Measurements from ENCODE around the gene MOK. TPM values are rescaled to one million over a fixed set of nuclear protein-coding genes. Genes with fewer than 3 reads are reported as not detected.

Gene MOK
- total and polyA plus RNA-seq, 9 donors = 20.0 to 51.1 (median 23.8) TPM

- H3K9me3 ChIP-seq = no peaks in the 10 kb centered on the region
- H3K36me3 ChIP-seq = no peaks in the 10 kb centered on the region
- peaks cover 9% of the 10 kb centered on the region for H3K4me1 ChIP-seq (ENCODE audit: insufficient read depth)
- no peak overlapping the region for H3K27ac ChIP-seq
- intact Hi-C loops (cut with DNase I) = no loop called here
- TF ChIP-seq EP300 (IDR thresholded peaks at IDR 0.05) (no peak), POLR2A (IDR thresholded peaks at IDR 0.05) (no peak), CTCF (IDR thresholded peaks at IDR 0.05) (no peak)
- no peaks in the 10 kb centered on the region for H3K27me3 ChIP-seq
- no peak overlapping the region for H3K4me3 ChIP-seq
- DNase-seq = no peak
Observed at GRCh38 chr14:102182190-102182589, 122.8 kb downstream of the MOK start.

GRCh38 chr14:102181187-102181586, 123.8 kb downstream of the MOK start:
- peaks cover 8% of the 10 kb centered on the region for H3K4me1 ChIP-seq (ENCODE audit: insufficient read depth)
- intact Hi-C loops (cut with DNase I) = no loop called here
- no peaks in the 10 kb centered on the region for H3K9me3 ChIP-seq
- TF ChIP-seq CTCF (IDR thresholded peaks at IDR 0.05) = no peak
- TF ChIP-seq POLR2A (IDR thresholded peaks at IDR 0.05) = no peak
- TF ChIP-seq EP300 (IDR thresholded peaks at IDR 0.05) = no peak
- no peak overlapping the region for H3K4me3 ChIP-seq
- DNase-seq = no peak
- no peaks in the 10 kb centered on the region for H3K27me3 ChIP-seq
- WGBS, 3 donors = 76 to 90% (median 81%) methylated on average over 1 of the region's 1 CpG
- H3K27ac ChIP-seq = no peak overlapping the region
- no peaks in the 10 kb centered on the region for H3K36me3 ChIP-seq

GRCh38 chr14:102180248-102180998, 124.5 kb downstream of the MOK start:
- no peaks in the 10 kb centered on the region for H3K36me3 ChIP-seq
- no peak for TF ChIP-seq CTCF (IDR thresholded peaks at IDR 0.05)
- no peaks in the 10 kb centered on the region for H3K9me3 ChIP-seq
- peaks cover 8% of the 10 kb centered on the region for H3K4me1 ChIP-seq (ENCODE audit: insufficient read depth)
- WGBS, 3 donors = 69 to 84% (median 82%) methylated on average over 7 of the region's 7 CpGs
- no peaks in the 10 kb centered on the region for H3K27me3 ChIP-seq
- H3K27ac ChIP-seq = no peak overlapping the region
- intact Hi-C loops (cut with DNase I) = no loop called here
- H3K4me3 ChIP-seq = no peak overlapping the region
- DNase-seq = no peak

Other genes with a start within 250 kb of the MOK start
- gene HSP90AA1, start 218.1 kb downstream of the MOK start, total RNA-seq = 100 to 1,000 TPM; 250 to 502 (median 299) TPM
- 100 to 1,000 TPM; 197 to 319 TPM for gene HSP90AA1, start 218.1 kb downstream of the MOK start, polyA plus RNA-seq
- 10 to 100 TPM; 15.5 to 42.2 (median 36.4) TPM for gene WDR20, start 165.3 kb downstream of the MOK start, total RNA-seq
- gene WDR20, start 165.3 kb downstream of the MOK start, polyA plus RNA-seq = 10 to 100 TPM; 13.4 to 19.5 TPM
- gene ZNF839, start 14.6 kb upstream of the MOK start, total RNA-seq = 10 to 100 TPM in 6 of 7 donors, 1 to 10 TPM in 1; 9.8 to 14.9 (median 12.6) TPM
- 10 to 100 TPM in 1 of 2 donors, 1 to 10 TPM in 1; 6.4 to 11.2 TPM for gene ZNF839, start 14.6 kb upstream of the MOK start, polyA plus RNA-seq
- 10 to 100 TPM; 14.6 to 36.8 (median 26.6) TPM for gene CINP, start 57.7 kb upstream of the MOK start, total RNA-seq
- 10 to 100 TPM; 28.4 to 59.9 TPM for gene CINP, start 57.7 kb upstream of the MOK start, polyA plus RNA-seq
- 10 to 100 TPM; 13.6 to 29.3 (median 26.1) TPM for gene TECPR2, start 57.8 kb upstream of the MOK start, total RNA-seq
- 10 to 100 TPM in 1 of 2 donors, 1 to 10 TPM in 1; 8.6 to 12.7 TPM for gene TECPR2, start 57.8 kb upstream of the MOK start, polyA plus RNA-seq
- gene ANKRD9, start 204.6 kb upstream of the MOK start, total RNA-seq = 10 to 100 TPM; 13.7 to 48.1 (median 20.9) TPM
- 1 to 10 TPM; 2.2 to 6.7 TPM for gene ANKRD9, start 204.6 kb upstream of the MOK start, polyA plus RNA-seq

Data from ovary (tissue), 9 donors.